MM.1S (cell line): Measurements from ENCODE around the gene CASKIN1.

Source experiments
- EZH2 ChIP-seq: fragments of 300-600 bp; sonication (generic); optimal IDR thresholded peaks from 2 replicates; pipeline ENCODE3; 2017; ENCODE audit warnings: low read depth, mild to moderate bottlenecking, antibody characterized with exemption, low read length, mixed read lengths
- TF ChIP-seq, protein P1 (sequence below): fragments of 300-600 bp; sonication (generic); IDR thresholded peaks from 2 replicates; pipeline ENCODE4 v1.5.1; 2016; ENCODE audit warnings: antibody characterized with exemption, low read length, mixed read lengths

DNA sequence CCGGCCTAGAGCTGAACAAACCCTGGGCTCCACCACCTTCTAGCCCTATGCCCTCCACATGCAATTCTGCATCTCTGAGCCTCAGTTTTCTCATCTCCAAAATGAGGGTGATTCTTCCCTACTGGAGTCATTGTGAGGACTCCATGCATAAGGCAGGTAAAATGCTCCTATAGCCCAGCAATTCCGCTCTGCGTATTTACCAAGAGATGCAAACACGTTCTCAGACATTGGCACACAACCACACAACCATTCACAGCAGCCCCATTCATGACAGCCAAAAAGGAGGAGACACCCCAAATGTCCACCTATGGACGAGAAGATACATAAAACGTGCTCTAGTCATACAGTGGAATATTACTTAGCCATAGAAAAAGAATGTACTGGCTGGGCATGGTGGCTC, 3.9 kb upstream of the CASKIN1 start:
- TF ChIP-seq, protein P1, sequence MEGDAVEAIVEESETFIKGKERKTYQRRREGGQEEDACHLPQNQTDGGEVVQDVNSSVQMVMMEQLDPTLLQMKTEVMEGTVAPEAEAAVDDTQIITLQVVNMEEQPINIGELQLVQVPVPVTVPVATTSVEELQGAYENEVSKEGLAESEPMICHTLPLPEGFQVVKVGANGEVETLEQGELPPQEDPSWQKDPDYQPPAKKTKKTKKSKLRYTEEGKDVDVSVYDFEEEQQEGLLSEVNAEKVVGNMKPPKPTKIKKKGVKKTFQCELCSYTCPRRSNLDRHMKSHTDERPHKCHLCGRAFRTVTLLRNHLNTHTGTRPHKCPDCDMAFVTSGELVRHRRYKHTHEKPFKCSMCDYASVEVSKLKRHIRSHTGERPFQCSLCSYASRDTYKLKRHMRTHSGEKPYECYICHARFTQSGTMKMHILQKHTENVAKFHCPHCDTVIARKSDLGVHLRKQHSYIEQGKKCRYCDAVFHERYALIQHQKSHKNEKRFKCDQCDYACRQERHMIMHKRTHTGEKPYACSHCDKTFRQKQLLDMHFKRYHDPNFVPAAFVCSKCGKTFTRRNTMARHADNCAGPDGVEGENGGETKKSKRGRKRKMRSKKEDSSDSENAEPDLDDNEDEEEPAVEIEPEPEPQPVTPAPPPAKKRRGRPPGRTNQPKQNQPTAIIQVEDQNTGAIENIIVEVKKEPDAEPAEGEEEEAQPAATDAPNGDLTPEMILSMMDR = no peak
- no peak for TF ChIP-seq EZH2
